ENCODE results near the gene DCAF12.

DCAF12 gene

DNA sequence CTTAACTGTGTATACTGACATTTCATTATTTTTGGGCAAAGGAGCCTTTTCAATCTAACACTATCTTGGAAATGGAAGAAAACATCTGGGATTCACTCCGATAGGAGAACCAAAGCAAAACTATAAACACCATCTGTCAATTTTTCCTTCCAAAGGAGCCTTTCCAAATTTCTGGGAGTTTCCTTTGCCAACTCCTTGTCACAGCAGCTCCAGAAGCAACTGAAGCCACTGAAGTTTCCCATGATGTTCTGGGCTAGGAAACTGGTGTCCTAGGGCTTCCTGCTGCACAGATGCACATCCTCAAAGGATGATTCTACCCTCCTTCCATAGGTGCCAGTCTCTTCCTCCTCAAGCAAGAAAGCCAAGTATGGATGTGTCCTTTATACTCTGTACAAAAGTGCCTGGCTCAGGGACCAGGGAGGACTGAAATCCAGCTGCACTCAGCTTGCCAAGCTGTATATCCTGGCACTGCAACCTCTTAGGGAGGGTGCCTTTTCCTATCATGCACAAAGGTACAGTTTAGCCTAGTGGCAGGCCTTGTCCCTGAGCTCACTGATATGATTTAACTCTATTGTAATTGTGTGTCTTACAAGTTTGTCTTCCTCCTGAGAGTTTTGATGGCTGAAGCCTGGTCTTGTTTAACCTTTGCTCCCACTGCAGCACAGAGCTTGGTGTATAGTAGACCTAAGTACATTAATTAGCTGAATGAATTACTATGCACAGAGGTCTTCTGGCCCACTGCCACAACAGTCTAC is 43.9 kb upstream of the DCAF12 start:
- no peaks in the 10 kb centered on the region for H3K9me2 ChIP-seq (replicated peaks; ENCODE audit: control insufficient read depth, low read length)
- H3F3A ChIP-seq (ENCODE audit: control insufficient read depth, insufficient read depth), result peaks cover 10% of the 10 kb centered on the region
- no peaks in the 10 kb centered on the region for H3K36me3 ChIP-seq (ENCODE audit: control insufficient read depth, low read length)
- H3K4me1 ChIP-seq (ENCODE audit: control insufficient read depth, low read length), result peaks cover 12% of the 10 kb centered on the region
- H3K27ac ChIP-seq (ENCODE audit: low read depth, low read length), result no peak overlapping the region
- no peaks in the 10 kb centered on the region for H3K9me3 ChIP-seq (ENCODE audit: control insufficient read depth, insufficient read depth, low read length)
- no peak overlapping the region for H3K4me3 ChIP-seq (ENCODE audit: low read length)
- no peaks in the 10 kb centered on the region for H4K20me1 ChIP-seq (ENCODE audit: control insufficient read depth, insufficient read depth, low read depth, low read length)
- H3K27me3 ChIP-seq (ENCODE audit: control insufficient read depth, low read length), result no peaks in the 10 kb centered on the region
- no peaks in the 10 kb centered on the region for H3K79me2 ChIP-seq (ENCODE audit: control insufficient read depth, low read length)
- TF ChIP-seq, protein P1, sequence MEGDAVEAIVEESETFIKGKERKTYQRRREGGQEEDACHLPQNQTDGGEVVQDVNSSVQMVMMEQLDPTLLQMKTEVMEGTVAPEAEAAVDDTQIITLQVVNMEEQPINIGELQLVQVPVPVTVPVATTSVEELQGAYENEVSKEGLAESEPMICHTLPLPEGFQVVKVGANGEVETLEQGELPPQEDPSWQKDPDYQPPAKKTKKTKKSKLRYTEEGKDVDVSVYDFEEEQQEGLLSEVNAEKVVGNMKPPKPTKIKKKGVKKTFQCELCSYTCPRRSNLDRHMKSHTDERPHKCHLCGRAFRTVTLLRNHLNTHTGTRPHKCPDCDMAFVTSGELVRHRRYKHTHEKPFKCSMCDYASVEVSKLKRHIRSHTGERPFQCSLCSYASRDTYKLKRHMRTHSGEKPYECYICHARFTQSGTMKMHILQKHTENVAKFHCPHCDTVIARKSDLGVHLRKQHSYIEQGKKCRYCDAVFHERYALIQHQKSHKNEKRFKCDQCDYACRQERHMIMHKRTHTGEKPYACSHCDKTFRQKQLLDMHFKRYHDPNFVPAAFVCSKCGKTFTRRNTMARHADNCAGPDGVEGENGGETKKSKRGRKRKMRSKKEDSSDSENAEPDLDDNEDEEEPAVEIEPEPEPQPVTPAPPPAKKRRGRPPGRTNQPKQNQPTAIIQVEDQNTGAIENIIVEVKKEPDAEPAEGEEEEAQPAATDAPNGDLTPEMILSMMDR (IDR thresholded peaks at IDR 0.05; ENCODE audit: low read depth, low read length, poor library complexity, severe bottlenecking), result no peak
- TF ChIP-seq EZH2phosphoT487 (IDR thresholded peaks at IDR 0.05; ENCODE audit: borderline replicate concordance, low read length), result no peak
- no peak overlapping the region for H3K4me2 ChIP-seq (ENCODE audit: low read length)

DNA sequence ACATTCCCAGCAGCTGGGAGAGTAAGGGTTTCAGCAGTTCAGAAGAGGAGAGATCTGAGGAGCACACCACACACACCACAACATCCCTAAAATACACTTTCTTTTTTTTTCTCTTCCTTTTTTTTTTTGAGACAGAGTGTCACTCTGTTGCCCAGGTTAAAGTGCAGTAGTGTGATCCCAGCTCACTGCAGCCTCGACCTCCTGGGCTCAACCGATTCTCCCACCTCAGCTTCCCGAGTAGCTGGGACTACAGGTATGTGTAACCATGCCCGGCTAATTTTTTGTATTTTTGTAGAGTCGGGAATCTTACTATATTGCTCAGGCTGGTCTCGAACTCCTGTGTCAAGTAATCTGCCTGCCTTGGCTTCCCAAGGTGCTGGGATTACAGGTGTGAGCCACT is 42.6 kb upstream of the DCAF12 start:
- Histone ChIP-seq H3K36me3 (ENCODE audit: control insufficient read depth, low read length) (no peaks in the 10 kb centered on the region), H3K4me2 (ENCODE audit: low read length) (no peak overlapping the region), H3K4me3 (ENCODE audit: low read length) (no peak overlapping the region), H3K9me2 (replicated peaks; ENCODE audit: control insufficient read depth, low read length) (no peaks in the 10 kb centered on the region), H4K20me1 (ENCODE audit: control insufficient read depth, insufficient read depth, low read depth, low read length) (no peaks in the 10 kb centered on the region), H3K4me1 (ENCODE audit: control insufficient read depth, low read length) (peaks cover 12% of the 10 kb centered on the region), H3F3A (ENCODE audit: control insufficient read depth, insufficient read depth) (peaks cover 5% of the 10 kb centered on the region), H3K79me2 (ENCODE audit: control insufficient read depth, low read length) (no peaks in the 10 kb centered on the region), H3K27me3 (ENCODE audit: control insufficient read depth, low read length) (no peaks in the 10 kb centered on the region), H3K27ac (ENCODE audit: low read depth, low read length) (no peak overlapping the region), H3K9me3 (ENCODE audit: control insufficient read depth, insufficient read depth, low read length) (no peaks in the 10 kb centered on the region)
- TF ChIP-seq, protein P1 (IDR thresholded peaks at IDR 0.05; ENCODE audit: low read depth, low read length, poor library complexity, severe bottlenecking), result no peak
- no peak for TF ChIP-seq EZH2phosphoT487 (IDR thresholded peaks at IDR 0.05; ENCODE audit: borderline replicate concordance, low read length)

DNA sequence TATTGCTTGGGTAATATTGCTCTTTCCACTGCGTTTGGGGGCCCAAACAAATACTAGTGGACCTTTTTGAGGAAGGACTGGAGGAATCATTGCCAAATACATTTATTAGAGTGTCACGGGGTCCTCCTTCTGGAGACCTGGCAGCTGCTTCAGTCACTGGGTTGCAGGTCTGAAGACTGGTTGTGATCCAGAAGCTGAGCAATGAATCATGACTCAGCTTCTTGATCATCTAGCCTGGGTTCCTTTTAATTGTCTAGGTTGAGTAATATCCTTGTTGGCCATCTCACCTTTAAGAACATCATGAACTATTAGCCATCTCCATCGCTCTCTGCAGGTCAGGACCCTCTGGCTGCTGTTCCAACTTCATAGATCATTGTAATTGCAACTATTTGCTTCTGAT is 36.9 kb upstream of the DCAF12 start:
- TF ChIP-seq, protein P1 (IDR thresholded peaks at IDR 0.05; ENCODE audit: low read depth, low read length, poor library complexity, severe bottlenecking), result no peak
- TF ChIP-seq EZH2phosphoT487 (IDR thresholded peaks at IDR 0.05; ENCODE audit: borderline replicate concordance, low read length), result no peak
- Histone ChIP-seq H3K4me2 (ENCODE audit: low read length) (no peak overlapping the region), H3K27me3 (ENCODE audit: control insufficient read depth, low read length) (no peaks in the 10 kb centered on the region), H3K9me2 (replicated peaks; ENCODE audit: control insufficient read depth, low read length) (no peaks in the 10 kb centered on the region), H3K36me3 (ENCODE audit: control insufficient read depth, low read length) (no peaks in the 10 kb centered on the region), H3K4me1 (ENCODE audit: control insufficient read depth, low read length) (no peaks in the 10 kb centered on the region), H4K20me1 (ENCODE audit: control insufficient read depth, insufficient read depth, low read depth, low read length) (no peaks in the 10 kb centered on the region), H3F3A (ENCODE audit: control insufficient read depth, insufficient read depth) (no peaks in the 10 kb centered on the region), H3K79me2 (ENCODE audit: control insufficient read depth, low read length) (no peaks in the 10 kb centered on the region), H3K27ac (ENCODE audit: low read depth, low read length) (no peak overlapping the region), H3K9me3 (ENCODE audit: control insufficient read depth, insufficient read depth, low read length) (no peaks in the 10 kb centered on the region), H3K4me3 (ENCODE audit: low read length) (no peak overlapping the region)

Data from DOHH2 (cell line).